ENCODE measurements around the gene IRF2BP2.
"Not testable (repeated sequence)": the region's sequence is repeated elsewhere in the genome, so short reads cannot be mapped to it uniquely, and the experiment has no call there.

Gene IRF2BP2

GRCh38 chr1:234634922-234635321 is 24.9 kb upstream of the IRF2BP2 start:
- H3K4me3 ChIP-seq (ENCODE audit: low read depth, low read length) = not testable (repeated sequence)

GRCh38 chr1:234634387-234634786 is 24.4 kb upstream of the IRF2BP2 start:
- H3K4me3 ChIP-seq (ENCODE audit: low read depth, low read length) = no peak overlapping the region

- H3K4me3 ChIP-seq (ENCODE audit: low read depth, low read length) = no peak overlapping the region
Observed at GRCh38 chr1:234633246-234634003, 23.4 kb upstream of the IRF2BP2 start.

- no peak overlapping the region for H3K4me3 ChIP-seq (ENCODE audit: low read depth, low read length)
Observed at GRCh38 chr1:234632225-234632624, 22.2 kb upstream of the IRF2BP2 start.

GRCh38 chr1:234631721-234632125 is 21.7 kb upstream of the IRF2BP2 start:
- no peak overlapping the region for H3K4me3 ChIP-seq (ENCODE audit: low read depth, low read length)

- H3K4me3 ChIP-seq (ENCODE audit: low read depth, low read length) = no peak overlapping the region
Observed at GRCh38 chr1:234629026-234629425, 19.0 kb upstream of the IRF2BP2 start.

GRCh38 chr1:234628089-234628488 is 18.1 kb upstream of the IRF2BP2 start:
- H3K4me3 ChIP-seq (ENCODE audit: low read depth, low read length) = no peak overlapping the region

GRCh38 chr1:234627009-234627950 is 17.3 kb upstream of the IRF2BP2 start:
- H3K4me3 ChIP-seq (ENCODE audit: low read depth, low read length) = no peak overlapping the region

- no peak overlapping the region for H3K4me3 ChIP-seq (ENCODE audit: low read depth, low read length)
Observed at GRCh38 chr1:234626391-234626790, 16.4 kb upstream of the IRF2BP2 start.

- no peak overlapping the region for H3K4me3 ChIP-seq (ENCODE audit: low read depth, low read length)
Observed at GRCh38 chr1:234624724-234625117, 14.7 kb upstream of the IRF2BP2 start.

GRCh38 chr1:234621657-234622335 is 11.8 kb upstream of the IRF2BP2 start:
- H3K4me3 ChIP-seq (ENCODE audit: low read depth, low read length) = no peak overlapping the region

- no peak overlapping the region for H3K4me3 ChIP-seq (ENCODE audit: low read depth, low read length)
Observed at GRCh38 chr1:234621127-234621468, 11.1 kb upstream of the IRF2BP2 start.

GRCh38 chr1:234620272-234621126 is 10.5 kb upstream of the IRF2BP2 start:
- no peak overlapping the region for H3K4me3 ChIP-seq (ENCODE audit: low read depth, low read length)

- H3K4me3 ChIP-seq (ENCODE audit: low read depth, low read length) = no peak overlapping the region
Observed at GRCh38 chr1:234619794-234620247, 9.8 kb upstream of the IRF2BP2 start.

GRCh38 chr1:234619071-234619480 is 9.1 kb upstream of the IRF2BP2 start:
- H3K4me3 ChIP-seq (ENCODE audit: low read depth, low read length) = no peak overlapping the region

- no peak overlapping the region for H3K4me3 ChIP-seq (ENCODE audit: low read depth, low read length)
Observed at GRCh38 chr1:234618737-234619049, 8.7 kb upstream of the IRF2BP2 start.

- H3K4me3 ChIP-seq (ENCODE audit: low read depth, low read length) = no peak overlapping the region
Observed at GRCh38 chr1:234617986-234618736, 8.2 kb upstream of the IRF2BP2 start.

- no peak overlapping the region for H3K4me3 ChIP-seq (ENCODE audit: low read depth, low read length)
Observed at GRCh38 chr1:234617131-234617985, 7.4 kb upstream of the IRF2BP2 start.

- no peak overlapping the region for H3K4me3 ChIP-seq (ENCODE audit: low read depth, low read length)
Observed at GRCh38 chr1:234616644-234617043, 6.7 kb upstream of the IRF2BP2 start.

All from iPS-11a (cell line).